HEK293T (cell line): ENCODE results near the gene RABGAP1L.

Experiments
- CTCF ChIA-PET: fragments of 350-600 bp; formaldehyde crosslinking; extraction: SDS; loops from one replicate; lab custom pipeline; 2021; ENCODE audit warnings: antibody characterized with exemption, inconsistent platforms; lab: Yijun Ruan, JAX
- POLR2A ChIA-PET: fragments of 350-600 bp; formaldehyde crosslinking; extraction: SDS; loops from one replicate; lab custom pipeline; 2020; ENCODE audit warnings: antibody characterized with exemption, inconsistent platforms; lab: Yijun Ruan, JAX
- DNase-seq: peaks from one replicate; pipeline ENCODE4 v3.0.0; 2012; ENCODE audit warnings: mixed read lengths; ENCODE audit errors: extremely low spot score
- ARNT ChIP-seq: fragments of 450-650 bp; IDR thresholded peaks from 2 replicates; pipeline ENCODE4 v1.6.1; 2017; ENCODE audit warnings: mild to moderate bottlenecking
- BHLHE40 ChIP-seq: fragments of 450-650 bp; IDR thresholded peaks from 2 replicates; pipeline ENCODE4 v1.6.1; 2016; ENCODE audit warnings: mild to moderate bottlenecking, moderate library complexity, borderline replicate concordance
- CTBP1 ChIP-seq: fragments of 450-650 bp; IDR thresholded peaks from 2 replicates; pipeline ENCODE4 v1.6.1; 2016; ENCODE audit warnings: borderline replicate concordance
- ELF4 ChIP-seq: fragments of 450-650 bp; IDR thresholded peaks from 2 replicates; pipeline ENCODE4 v1.6.1; 2017; ENCODE audit warnings: antibody characterized with exemption
- FOXA1 ChIP-seq: fragments of 450-650 bp; IDR thresholded peaks from 2 replicates; pipeline ENCODE4 v1.6.1; 2016; ENCODE audit warnings: mild to moderate bottlenecking
- FOXK2 ChIP-seq: fragments of 450-650 bp; IDR thresholded peaks from 2 replicates; pipeline ENCODE4 v1.6.1; 2016; ENCODE audit warnings: mild to moderate bottlenecking
- FOXM1 ChIP-seq: fragments of 450-650 bp; IDR thresholded peaks from 2 replicates; pipeline ENCODE4 v1.6.1; 2017; ENCODE audit warnings: mild to moderate bottlenecking, borderline replicate concordance
- HDGF ChIP-seq: fragments of 450-650 bp; IDR thresholded peaks from 2 replicates; pipeline ENCODE4 v1.6.1; 2017; ENCODE audit warnings: antibody characterized with exemption, borderline replicate concordance
- L3MBTL2 ChIP-seq: fragments of 450-650 bp; conservative IDR thresholded peaks from 2 replicates; pipeline ENCODE4 v1.6.1; 2016; ENCODE audit warnings: mild to moderate bottlenecking
- LEF1 ChIP-seq: fragments of 450-650 bp; IDR thresholded peaks from 2 replicates; pipeline ENCODE4 v1.6.1; 2017; ENCODE audit warnings: mild to moderate bottlenecking, borderline replicate concordance
- NFRKB ChIP-seq: fragments of 450-650 bp; IDR thresholded peaks from 2 replicates; pipeline ENCODE4 v1.6.1; 2016; ENCODE audit warnings: mild to moderate bottlenecking, moderate library complexity
- PKNOX1 ChIP-seq: fragments of 450-650 bp; IDR thresholded peaks from 2 replicates; pipeline ENCODE4 v1.6.1; 2016
- SP1 ChIP-seq: fragments of 450-650 bp; IDR thresholded peaks from 2 replicates; pipeline ENCODE4 v1.6.1; 2017
- SUZ12 ChIP-seq: fragments of 450-650 bp; IDR thresholded peaks from 2 replicates; pipeline ENCODE4 v1.6.1; 2016; ENCODE audit warnings: mild to moderate bottlenecking
- TARDBP ChIP-seq: fragments of 450-650 bp; IDR thresholded peaks from 2 replicates; pipeline ENCODE4 v1.6.1; 2016
- ZNF384 ChIP-seq: fragments of 450-650 bp; IDR thresholded peaks from 2 replicates; pipeline ENCODE4 v1.6.1; 2016

RABGAP1L gene

GRCh38 chr1:174953285-174954072 lies 794.2 kb downstream of the RABGAP1L start:
- POLR2A ChIA-PET = interaction anchor here (1.5 kb wide), 1 partner anchor 46 kb away, joined by 6 read pairs; the partner anchor contains the start of gene CACYBP
- CTCF ChIA-PET = interaction anchor here (0.6 to 1.6 kb wide), 2 partner anchors 45 to 83 kb away, joined by 3 read pairs; no protein-coding TSS in a partner anchor
- TF ChIP-seq NFRKB = no peak
- TF ChIP-seq BHLHE40 = no peak
- no peak for TF ChIP-seq SUZ12
- no peak for TF ChIP-seq L3MBTL2
- DNase-seq = no peak

GRCh38 chr1:174954073-174954460 lies 794.7 kb downstream of the RABGAP1L start:
- CTCF ChIA-PET = interaction anchor here (0.6 to 1.6 kb wide), 3 partner anchors 45 to 1235 kb away, joined by 3 to 4 read pairs (median 3); no protein-coding TSS in a partner anchor
- DNase-seq = no peak

GRCh38 chr1:174954671-174955669 lies 795.6 kb downstream of the RABGAP1L start:
- no peak for DNase-seq
- ChIA-PET POLR2A (interaction anchor here (1.5 kb wide), 1 partner anchor 45 kb away, joined by 6 read pairs; the partner anchor contains the start of gene CACYBP), CTCF (interaction anchor here (0.6 to 1.6 kb wide), 2 partner anchors 44 to 1236 kb away, joined by 3 to 4 read pairs; no protein-coding TSS in a partner anchor)

More at GRCh38 chr1:174954073-174954460, 794.7 kb downstream of the RABGAP1L start:
- POLR2A ChIA-PET = interaction anchor here (1.5 kb wide), 1 partner anchor 46 kb away, joined by 6 read pairs; the partner anchor contains the start of gene CACYBP
- no peak for TF ChIP-seq FOXM1
- no peak for TF ChIP-seq HDGF
- TF ChIP-seq ZNF384 = no peak
- no peak for TF ChIP-seq FOXA1
- no peak for TF ChIP-seq SP1
- no peak for TF ChIP-seq ELF4
- no peak for TF ChIP-seq L3MBTL2
- TF ChIP-seq ARNT = no peak
- no peak for TF ChIP-seq BHLHE40
- no peak for TF ChIP-seq SUZ12
- no peak for TF ChIP-seq TARDBP
- TF ChIP-seq LEF1 = no peak
- no peak for TF ChIP-seq NFRKB
- TF ChIP-seq PKNOX1 = no peak
- TF ChIP-seq FOXK2 = no peak
- no peak for TF ChIP-seq CTBP1

GRCh38 chr1:174956086-174956485 lies 796.8 kb downstream of the RABGAP1L start:
- no peak for DNase-seq
- no peak for TF ChIP-seq NFRKB
- TF ChIP-seq SP1 = no peak
- no peak for TF ChIP-seq L3MBTL2
- TF ChIP-seq FOXM1 = no peak
- TF ChIP-seq FOXA1 = no peak
- TF ChIP-seq CTBP1 = no peak
- no peak for TF ChIP-seq HDGF
- ChIA-PET POLR2A (no interaction called here), CTCF (no interaction called here)

More at GRCh38 chr1:174954671-174955669, 795.6 kb downstream of the RABGAP1L start:
- TF ChIP-seq FOXA1 (no peak), PKNOX1 (no peak), SP1 (no peak), BHLHE40 (no peak), FOXK2 (no peak), ARNT (no peak), ZNF384 (no peak), L3MBTL2 (no peak)

- TF ChIP-seq ARNT (no peak), PKNOX1 (no peak), FOXM1 (no peak), FOXA1 (no peak)
- no peak for DNase-seq
- POLR2A ChIA-PET = no interaction called here
- CTCF ChIA-PET = no interaction called here
These were observed 797.7 kb downstream of the RABGAP1L start for GRCh38 chr1:174956976-174957375.

GRCh38 chr1:174957829-174958228 lies 798.5 kb downstream of the RABGAP1L start:
- TF ChIP-seq FOXK2 (no peak), ZNF384 (no peak), L3MBTL2 (no peak), FOXM1 (no peak), FOXA1 (no peak), PKNOX1 (no peak), ELF4 (no peak), SUZ12 (no peak), HDGF (no peak), TARDBP (no peak), BHLHE40 (no peak), ARNT (no peak), LEF1 (no peak), CTBP1 (no peak)
- no peak for DNase-seq
- CTCF ChIA-PET = no interaction called here
- POLR2A ChIA-PET = no interaction called here
